Gastroesophageal sphincter (tissue), 3 donors: ENCODE results near the gene SYT1.

Source experiments
- EP300 ChIP-seq: sonication (generic); formaldehyde crosslinking; IDR thresholded peaks from one replicate; pipeline ENCODE4 v1.6.1; 2017; ENCODE audit warnings: antibody characterized with exemption, mild to moderate bottlenecking
- POLR2A ChIP-seq, 2 donors: fragments of 450-650 bp; IDR thresholded peaks; one replicate each; pipeline ENCODE4 v1.6.1; 2017; ENCODE audit warnings: antibody characterized with exemption in 2 of 2, mild to moderate bottlenecking in 2 of 2, moderate library complexity in 1 of 2
- POLR2AphosphoS5 ChIP-seq: sonication (generic); formaldehyde crosslinking; IDR thresholded peaks from one replicate; pipeline ENCODE4 v1.6.1; 2017; ENCODE audit warnings: antibody characterized with exemption
- TF ChIP-seq, protein P1 (sequence below), 4 experiments: fragments of 200-600 bp in 2 of 4; fragments of 450-650 bp in 2 of 4; sonication (generic) in 1 of 4; IDR thresholded peaks; one replicate each; pipeline ENCODE4 v1.5.1; 2017 to 2019; ENCODE audit warnings: antibody characterized with exemption in 4 of 4, mild to moderate bottlenecking in 2 of 4, moderate library complexity in 2 of 4

DNA sequence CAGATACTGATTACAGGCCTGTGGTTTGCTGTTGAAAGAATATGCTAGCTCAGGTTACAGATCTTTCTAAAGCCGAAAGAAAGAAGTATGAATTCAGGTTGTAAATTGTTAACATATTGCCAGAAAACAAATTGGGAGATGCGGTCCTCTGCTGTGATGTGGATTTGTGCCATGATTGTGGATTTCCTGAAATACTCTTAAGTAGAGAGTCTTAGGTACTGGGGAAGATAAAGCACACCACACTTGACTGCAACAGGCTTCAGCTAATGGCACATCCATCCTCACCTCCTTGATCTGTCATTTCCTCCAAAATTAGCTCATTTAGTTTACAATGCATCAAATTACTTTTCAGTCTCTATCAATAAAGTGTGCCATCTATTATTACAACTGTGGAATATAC lies 279.2 kb downstream of the SYT1 start:
- TF ChIP-seq POLR2AphosphoS5 (no peak), EP300 (no peak), POLR2A (IDR thresholded peaks at IDR 0.05) (no peak)
- TF ChIP-seq, protein P1, sequence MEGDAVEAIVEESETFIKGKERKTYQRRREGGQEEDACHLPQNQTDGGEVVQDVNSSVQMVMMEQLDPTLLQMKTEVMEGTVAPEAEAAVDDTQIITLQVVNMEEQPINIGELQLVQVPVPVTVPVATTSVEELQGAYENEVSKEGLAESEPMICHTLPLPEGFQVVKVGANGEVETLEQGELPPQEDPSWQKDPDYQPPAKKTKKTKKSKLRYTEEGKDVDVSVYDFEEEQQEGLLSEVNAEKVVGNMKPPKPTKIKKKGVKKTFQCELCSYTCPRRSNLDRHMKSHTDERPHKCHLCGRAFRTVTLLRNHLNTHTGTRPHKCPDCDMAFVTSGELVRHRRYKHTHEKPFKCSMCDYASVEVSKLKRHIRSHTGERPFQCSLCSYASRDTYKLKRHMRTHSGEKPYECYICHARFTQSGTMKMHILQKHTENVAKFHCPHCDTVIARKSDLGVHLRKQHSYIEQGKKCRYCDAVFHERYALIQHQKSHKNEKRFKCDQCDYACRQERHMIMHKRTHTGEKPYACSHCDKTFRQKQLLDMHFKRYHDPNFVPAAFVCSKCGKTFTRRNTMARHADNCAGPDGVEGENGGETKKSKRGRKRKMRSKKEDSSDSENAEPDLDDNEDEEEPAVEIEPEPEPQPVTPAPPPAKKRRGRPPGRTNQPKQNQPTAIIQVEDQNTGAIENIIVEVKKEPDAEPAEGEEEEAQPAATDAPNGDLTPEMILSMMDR (IDR thresholded peaks at IDR 0.05), result no peak
